CD4-positive, alpha-beta T cell treated with Interferon gamma for 1 hour (primary cell): ENCODE results near the gene NIFK.
"Not testable (repeated sequence)": the region's sequence is repeated elsewhere in the genome, so short reads cannot be mapped to it uniquely, and the experiment has no call there.

Experiments used
- DNase-seq: peaks from one replicate; pipeline ENCODE4 v3.0.0-alpha.2; 2020

Gene NIFK

GRCh38 chr2:121690572-121690971 is 46.1 kb downstream of the NIFK start:
- DNase-seq: not testable (repeated sequence)

- DNase-seq: no peak
These were observed 46.6 kb downstream of the NIFK start for GRCh38 chr2:121690095-121690494.

- no peak for DNase-seq
These were observed 47.3 kb downstream of the NIFK start for GRCh38 chr2:121689356-121689755.

- DNase-seq: no peak
These were observed 47.9 kb downstream of the NIFK start for GRCh38 chr2:121688820-121689219.

DNA sequence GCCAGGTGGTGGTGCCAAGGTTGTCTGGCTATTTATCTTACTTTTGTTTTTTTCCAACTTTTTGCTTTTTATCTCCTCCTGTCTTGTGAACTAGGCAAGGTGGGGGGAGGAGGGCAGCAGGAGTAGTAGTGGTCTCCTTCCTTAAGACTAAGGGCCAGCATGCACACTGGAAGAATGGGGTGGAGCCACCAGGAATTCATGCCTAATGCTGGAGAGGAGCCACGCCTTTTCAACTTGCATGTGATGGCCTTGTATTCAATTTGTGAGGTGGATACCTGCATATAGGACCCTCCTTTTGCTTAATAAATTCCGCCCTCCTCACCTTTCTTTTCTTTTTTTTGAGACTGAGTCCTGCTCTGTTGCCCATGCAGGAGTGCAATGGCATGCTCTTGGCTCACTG is 49.8 kb downstream of the NIFK start:
- no peak for DNase-seq

- no peak for DNase-seq
These were observed 50.5 kb downstream of the NIFK start for GRCh38 chr2:121686218-121686617.

GRCh38 chr2:121682396-121683298 is 54.0 kb downstream of the NIFK start:
- DNase-seq: no peak

DNA sequence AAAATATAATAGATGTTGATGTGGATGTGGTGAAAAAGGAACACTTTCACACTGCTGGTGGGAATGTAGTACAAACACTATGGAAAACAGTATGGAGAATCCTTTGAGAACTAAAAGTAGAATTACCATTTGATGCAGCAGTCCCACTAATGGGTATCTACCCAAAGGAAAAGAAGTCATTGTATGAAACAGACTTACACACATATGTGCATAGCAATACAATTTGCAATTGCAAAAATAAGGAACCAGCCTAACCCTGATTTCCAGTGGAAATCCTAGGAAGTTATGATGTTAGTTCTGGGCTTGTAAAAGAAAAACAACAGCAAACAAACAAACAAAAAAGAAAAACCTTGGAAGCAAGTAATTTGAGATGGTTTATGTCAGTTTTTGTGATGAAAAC is 58.8 kb downstream of the NIFK start:
- DNase-seq: no peak
